A549 treated with Hydrocortisone at 1 μM for 4 hours (cell line): Measurements from ENCODE around the gene ZSCAN31. TPM values are rescaled to one million over a fixed set of nuclear protein-coding genes. Genes with fewer than 3 reads are reported as not detected.

ENCODE experiments used
- total RNA-seq: library from RNA; stranded (reverse); fragments of 200-300 nt; extraction: Qiagen RNA extraction; gene quantifications from 5 replicates; pipeline ENCODE4 v1.2.3, GENCODE V29; 2022

ZSCAN31 gene
- total RNA-seq, result 1.6 to 2.3 TPM (median 1.8 TPM) in 5 replicates

DNA sequence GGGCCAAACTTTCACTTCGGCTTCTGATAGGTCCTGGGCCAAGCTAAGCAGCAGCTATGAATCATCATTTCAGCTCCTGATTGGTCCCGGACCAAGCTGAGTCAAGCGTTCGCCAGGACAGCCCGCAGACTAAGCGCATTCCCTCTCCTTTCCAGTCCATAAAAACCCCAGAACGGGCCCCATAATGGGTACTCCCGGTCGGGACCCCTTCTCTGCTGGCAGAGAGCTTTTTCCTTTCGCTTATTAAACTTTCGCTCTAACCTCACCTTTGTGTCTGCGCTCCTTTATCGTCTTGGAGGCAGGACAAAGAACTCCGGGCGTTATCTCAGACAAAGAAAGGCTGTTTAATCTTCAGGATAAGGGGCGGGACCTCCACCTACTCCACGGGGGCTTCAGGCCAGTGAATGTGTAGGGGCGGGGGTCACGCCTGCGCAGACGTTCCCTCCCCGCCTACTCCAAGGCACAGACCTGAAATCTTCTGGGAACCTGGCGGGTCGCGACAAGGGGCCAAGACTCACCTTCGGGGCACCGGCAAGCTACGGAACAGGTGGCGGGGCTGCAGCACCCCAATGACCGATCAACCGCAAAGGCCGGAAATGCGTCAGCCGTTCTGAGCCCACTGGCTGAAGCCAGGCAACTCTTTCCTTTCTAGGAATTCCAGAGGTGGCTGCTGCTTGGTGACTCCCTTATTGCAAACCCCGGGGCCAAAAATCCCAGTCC lies at the start of gene ZSCAN31:
Gene ZSCAN31, minus strand, starts transcription at position 585 of the 720 bp plus-strand sequence. CDS start 6,465 bp downstream, outside the sequence.

GRCh38 chr6:28349892-28350737 lies 14.2 kb upstream of the ZSCAN31 start, which contains the start of gene ZKSCAN3:
TSS of gene ZKSCAN3 (plus strand) at chr6:28349947. CDS start at chr6:28359587, 9,640 bp downstream.

DNA sequence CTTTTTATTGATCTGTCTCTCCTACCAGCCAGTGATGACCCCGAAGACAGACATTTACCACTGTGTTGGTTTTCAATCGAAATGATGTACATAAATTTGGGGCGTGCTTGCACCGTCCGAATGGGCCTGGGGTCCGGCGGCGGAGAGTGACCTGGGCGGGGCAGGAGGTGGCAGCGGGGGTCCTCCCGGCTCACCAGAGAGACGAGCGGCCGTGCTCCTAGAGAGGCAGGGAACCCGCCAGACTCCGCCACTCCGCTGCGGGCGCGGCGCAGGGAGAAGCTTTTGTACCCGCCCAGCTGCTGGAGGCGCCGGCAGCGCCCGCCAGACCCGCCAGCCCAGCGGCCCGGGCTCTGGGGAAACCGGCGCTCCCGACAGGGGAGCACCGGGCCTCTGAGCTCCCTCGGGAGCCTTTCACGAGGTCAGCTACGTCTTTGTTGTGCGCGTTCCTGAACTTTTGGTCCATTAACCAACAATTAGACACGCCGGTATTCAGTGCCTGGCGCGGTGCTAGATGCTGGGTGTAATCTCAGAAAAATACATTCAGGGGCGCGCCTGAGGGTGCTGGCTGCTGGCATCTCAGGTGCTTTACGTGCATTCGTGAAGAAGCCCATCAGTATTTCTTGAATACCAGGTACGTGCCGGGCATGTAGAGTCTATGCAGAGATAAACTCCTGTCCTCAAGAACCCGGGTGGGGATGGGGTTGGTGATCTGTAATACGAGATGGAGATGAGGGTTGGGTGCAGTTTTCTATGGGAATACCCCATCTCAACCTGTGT lies 54.5 kb downstream of the ZSCAN31 start, which contains the start of gene PGBD1:
Gene PGBD1, plus strand, starts transcription at position 285 of the 777 bp plus-strand sequence. CDS start 2,242 bp downstream, outside the sequence.

Other genes starting within 250 kb of the ZSCAN31 start
- 3.1 to 5.4 TPM (median 4.2 TPM) in 5 replicates for gene ZSCAN16, start 211.5 kb downstream of the ZSCAN31 start, total RNA-seq
- gene ZKSCAN8, start 194.3 kb downstream of the ZSCAN31 start, total RNA-seq, result 3.5 to 5.9 TPM (median 5.0 TPM) in 5 replicates
- 5.8 to 8.3 TPM (median 6.9 TPM) in 5 replicates for gene ZSCAN9, start 110.9 kb downstream of the ZSCAN31 start, total RNA-seq
- gene ZKSCAN4, start 83.9 kb downstream of the ZSCAN31 start, total RNA-seq, result 2.5 to 3.0 TPM (median 2.6 TPM) in 5 replicates
- gene NKAPL, start 76.9 kb downstream of the ZSCAN31 start, total RNA-seq, result 0.06 TPM in 1 of 5 replicates, not detected in the others
- 3.8 to 5.2 TPM (median 5.0 TPM) in 5 replicates for gene ZSCAN26, start 69.0 kb downstream of the ZSCAN31 start, total RNA-seq
- 4.5 to 5.7 TPM (median 5.1 TPM) in 5 replicates for gene PGBD1, start 54.6 kb downstream of the ZSCAN31 start, total RNA-seq
- 1.3 to 2.2 TPM (median 2.0 TPM) in 5 replicates for gene ZKSCAN3, start 13.8 kb upstream of the ZSCAN31 start, total RNA-seq
- 1.3 to 2.3 TPM (median 1.6 TPM) in 5 replicates for gene ZSCAN12, start 63.6 kb upstream of the ZSCAN31 start, total RNA-seq
- not detected in 5 replicates for gene ZSCAN23, start 107.3 kb upstream of the ZSCAN31 start, total RNA-seq
- not detected in 5 replicates for gene GPX6, start 179.6 kb upstream of the ZSCAN31 start, total RNA-seq
- gene GPX5, start 189.7 kb upstream of the ZSCAN31 start, total RNA-seq, result not detected in 5 replicates